IMR-90 (cell line): ENCODE results near the gene HIGD2A. TPM values are rescaled to one million over a fixed set of nuclear protein-coding genes. Genes with fewer than 3 reads are reported as not detected.

Experiments used
- ATAC-seq: fragments of 200-7000 bp; cut with Tn5 transposase; 2 replicates; pipeline ENCODE4 v1.9.1; 2020; ENCODE audit warnings: low read depth, mild to moderate bottlenecking, moderate library complexity
- BruUV-seq: library from RNA; stranded (reverse); fragments of 400-500 nt; replicated peaks from 2 replicates; lab custom pipeline; 2021; lab: Mats Ljungman, UMichigan
- CTCF ChIA-PET: fragments of 300-600 bp; formaldehyde crosslinking; extraction: SDS; loops from one replicate; lab custom pipeline; 2021; ENCODE audit warnings: antibody characterized with exemption; lab: Yijun Ruan, JAX
- POLR2A ChIA-PET: fragments of 300-600 bp; sonication (Branson Sonifier 250); formaldehyde crosslinking; loops from one replicate; lab custom pipeline; 2022; ENCODE audit warnings: antibody characterized with exemption; ENCODE audit not compliant: unreplicated experiment; lab: Charles Lee
- DNase-seq: peaks from one replicate; pipeline ENCODE4 v3.0.0; 2013
- H2AFZ ChIP-seq: replicated peaks from 2 replicates; pipeline ENCODE3; 2013; ENCODE audit warnings: low read length, mild to moderate bottlenecking; ENCODE audit not compliant: poor library complexity
- H2AK5ac ChIP-seq: 2 replicates; pipeline ENCODE4 v1.6.1; 2013; ENCODE audit warnings: low read depth, low read length, inconsistent platforms
- H2AK9ac ChIP-seq: replicated peaks from 2 replicates; pipeline ENCODE3; 2013; ENCODE audit warnings: mild to moderate bottlenecking, low read depth, low read length, moderate library complexity; ENCODE audit not compliant: poor library complexity
- H2BK120ac ChIP-seq: 2 replicates; pipeline ENCODE4 v1.6.1; 2013; ENCODE audit warnings: low read depth, low read length, inconsistent platforms
- H2BK15ac ChIP-seq: 3 replicates; pipeline ENCODE4 v1.6.1; 2013; ENCODE audit warnings: low read depth, low read length, inconsistent platforms
- H2BK20ac ChIP-seq: 2 replicates; pipeline ENCODE4 v1.6.1; 2013; ENCODE audit warnings: low read depth, mild to moderate bottlenecking, inconsistent platforms, low read length, moderate library complexity
- H2BK5ac ChIP-seq: 2 replicates; pipeline ENCODE4 v1.6.1; 2013; ENCODE audit warnings: mild to moderate bottlenecking, low read depth, low read length, inconsistent platforms; ENCODE audit not compliant: poor library complexity, severe bottlenecking
- H3K14ac ChIP-seq: replicated peaks from 2 replicates; pipeline ENCODE4 v1.6.1; 2013; ENCODE audit warnings: low read depth, low read length, inconsistent platforms
- H3K18ac ChIP-seq: 2 replicates; pipeline ENCODE4 v1.6.1; 2013; ENCODE audit warnings: low read depth, low read length, control low read depth
- H3K23ac ChIP-seq: 2 replicates; pipeline ENCODE4 v1.6.1; 2013; ENCODE audit warnings: low read depth, low read length, inconsistent platforms
- H3K27ac ChIP-seq: 2 replicates; pipeline ENCODE4 v1.5.1; 2013; ENCODE audit warnings: mild to moderate bottlenecking, control low read depth, low read length; ENCODE audit not compliant: insufficient read depth
- H3K27me3 ChIP-seq: 2 replicates; pipeline ENCODE4 v1.6.1; 2013; ENCODE audit warnings: low read length; ENCODE audit not compliant: control insufficient read depth, insufficient read depth
- H3K36me3 ChIP-seq: 2 replicates; pipeline ENCODE4 v1.6.1; 2013; ENCODE audit warnings: low read length, mixed read lengths; ENCODE audit not compliant: control insufficient read depth, insufficient read depth
- H3K4ac ChIP-seq: 2 replicates; pipeline ENCODE4 v1.6.1; 2013; ENCODE audit warnings: low read depth, low read length, inconsistent platforms
- H3K4me1 ChIP-seq: 2 replicates; pipeline ENCODE4 v1.6.1; 2013; ENCODE audit warnings: low read length, mixed read lengths; ENCODE audit not compliant: control insufficient read depth, insufficient read depth
- H3K4me2 ChIP-seq: 2 replicates; pipeline ENCODE4 v1.6.1; 2013; ENCODE audit warnings: low read depth, mild to moderate bottlenecking, control low read depth, low read length, moderate library complexity
- H3K4me3 ChIP-seq: 2 replicates; pipeline ENCODE4 v1.5.1; 2013; ENCODE audit warnings: low read depth, mild to moderate bottlenecking, control low read depth, low read length, moderate library complexity; ENCODE audit not compliant: insufficient read depth
- H3K56ac ChIP-seq: 2 replicates; pipeline ENCODE4 v1.6.1; 2013; ENCODE audit warnings: low read length, inconsistent platforms; ENCODE audit not compliant: insufficient read depth; ENCODE audit errors: extremely low read depth
- H3K79me1 ChIP-seq, 2 experiments: 2 replicates each; pipeline ENCODE4 v1.6.1; 2013; ENCODE audit warnings: low read length in 2 of 2, inconsistent platforms in 1 of 2, low read depth in 1 of 2
- H3K9ac ChIP-seq: 2 replicates; pipeline ENCODE4 v1.6.1; 2013; ENCODE audit warnings: low read depth, low read length, control low read depth
- H3K9me1 ChIP-seq: 2 replicates; pipeline ENCODE4 v1.6.1; 2013; ENCODE audit warnings: low read length, inconsistent platforms; ENCODE audit not compliant: insufficient read depth
- H3K9me3 ChIP-seq: 2 replicates; pipeline ENCODE4 v1.6.1; 2013; ENCODE audit warnings: low read length; ENCODE audit not compliant: control insufficient read depth, insufficient read depth
- H4K20me1 ChIP-seq: 2 replicates; pipeline ENCODE4 v1.6.1; 2013; ENCODE audit warnings: low read length, inconsistent platforms; ENCODE audit not compliant: insufficient read depth
- H4K5ac ChIP-seq: 2 replicates; pipeline ENCODE4 v1.6.1; 2013; ENCODE audit warnings: mild to moderate bottlenecking, low read depth, low read length, control low read depth
- H4K8ac ChIP-seq, 2 experiments: 2 replicates each; pipeline ENCODE4 v1.6.1; 2013; ENCODE audit warnings: low read depth in 2 of 2, low read length in 2 of 2, control low read depth in 1 of 2, inconsistent platforms in 1 of 2
- H4K91ac ChIP-seq: 2 replicates; pipeline ENCODE4 v1.6.1; 2013; ENCODE audit warnings: low read depth, low read length, inconsistent platforms; ENCODE audit not compliant: insufficient read depth
- CHD1 ChIP-seq: IDR thresholded peaks from 2 replicates; pipeline ENCODE4 v1.6.1; 2012; ENCODE audit warnings: low read depth, low read length, improper control_type of control experiment
- CTCF ChIP-seq: conservative IDR thresholded peaks from 2 replicates; pipeline ENCODE4 v1.5.1; 2012; ENCODE audit warnings: mild to moderate bottlenecking, low read depth, low read length, improper control_type of control experiment
- MAFK ChIP-seq: IDR thresholded peaks from 2 replicates; pipeline ENCODE4 v1.6.1; 2012; ENCODE audit warnings: low read depth, low read length, improper control_type of control experiment
- MAZ ChIP-seq: IDR thresholded peaks from 2 replicates; pipeline ENCODE4 v1.6.1; 2012; ENCODE audit warnings: low read depth, mild to moderate bottlenecking, low read length, improper control_type of control experiment, moderate library complexity, borderline replicate concordance
- POLR2A ChIP-seq: IDR thresholded peaks from 2 replicates; pipeline ENCODE4 v1.6.1; 2012; ENCODE audit warnings: mild to moderate bottlenecking, low read depth, low read length
- RAD21 ChIP-seq: IDR thresholded peaks from 2 replicates; pipeline ENCODE4 v1.6.1; 2012; ENCODE audit warnings: low read length, improper control_type of control experiment
- RCOR1 ChIP-seq: IDR thresholded peaks from 2 replicates; pipeline ENCODE4 v1.6.1; 2012; ENCODE audit warnings: mild to moderate bottlenecking, low read length, improper control_type of control experiment; ENCODE audit not compliant: insufficient replicate concordance
- SMC3 ChIP-seq: fragments of 150-350 bp; IDR thresholded peaks from 2 replicates; pipeline ENCODE4 v1.6.1; 2016; ENCODE audit warnings: low read depth, mild to moderate bottlenecking, antibody characterized with exemption, low read length, moderate library complexity
- USF2 ChIP-seq: fragments of 150-350 bp; IDR thresholded peaks from 2 replicates; pipeline ENCODE4 v1.6.1; 2017; ENCODE audit warnings: mild to moderate bottlenecking, antibody characterized with exemption, low read length, low read depth
- WGBS, 2 experiments: methylation state at CpG; one replicate each; pipeline versions ENCODE4 v1.1.5 to v1.1.7; 2013; ENCODE audit warnings: missing lambda C conversion rate in 2 of 2; ENCODE audit not compliant: insufficient read length in 1 of 2; ENCODE audit errors: extremely low coverage in 2 of 2; 5-methylcytosine and 5-hydroxymethylcytosine counted together
- dilution Hi-C: fragments of 300-500 bp; cut with HindIII; formaldehyde crosslinking; loops from one replicate; pipeline ENCODE4 v1.14.3; 2018; ENCODE audit warnings: low sequenced_read_pairs; ENCODE audit not compliant: unreplicated experiment
- in situ Hi-C: fragments of 300-500 bp; cut with MboI; formaldehyde crosslinking; loops from 3 replicates; pipeline ENCODE4 v1.14.3; 2019; ENCODE audit warnings: low sequenced_read_pairs, inconsistent platforms, mixed read lengths
- intact Hi-C: fragments of 100-400 bp; cut with micrococcal nuclease; formaldehyde crosslinking; loops from 2 replicates; pipeline ENCODE4 v1.10.0; 2022
- polyA plus RNA-seq, 3 experiments: library from polyadenylated mRNA; depleted of rRNA; stranded (reverse); fragments of >200 nt; gene quantifications; 2 replicates each; pipeline ENCODE4 v1.2.3, GENCODE V29; 2012; ENCODE audit warnings: low replicate concordance in 1 of 3
- total RNA-seq: library from RNA; depleted of rRNA; stranded (reverse); fragments of >200 nt; gene quantifications from 2 replicates; pipeline ENCODE4 v1.2.3, GENCODE V29; 2012

HIGD2A gene
- total and polyA plus RNA-seq, 2 of the 4 experiments (the other 2 are of a cell fraction), result 35.0 to 131 TPM

GRCh38 chr5:176341325-176342157 is 47.0 kb upstream of the HIGD2A start:
- H2BK5ac ChIP-seq, result no peak overlapping the region
- no peak for ATAC-seq
- H3K27ac ChIP-seq, result no peak overlapping the region
- no peak overlapping the region for H2BK120ac ChIP-seq
- H3K23ac ChIP-seq, result no peak overlapping the region
- no peak overlapping the region for H3K14ac ChIP-seq
- H3K4ac ChIP-seq, result no peak overlapping the region
- H3K9me1 ChIP-seq, result no peaks in the 10 kb centered on the region
- DNase-seq, result no peak
- H3K79me1 ChIP-seq, result no peaks in the 10 kb centered on the region
- no peaks in the 10 kb centered on the region for H4K20me1 ChIP-seq
- no peak overlapping the region for H2BK20ac ChIP-seq
- H4K8ac ChIP-seq, result no peak overlapping the region
- H2AK9ac ChIP-seq, result no peak overlapping the region
- H2BK15ac ChIP-seq, result no peak overlapping the region
- H3K18ac ChIP-seq, result no peak overlapping the region
- no TSS peak for BruUV-seq
- no peak overlapping the region for H3K9ac ChIP-seq
- H4K91ac ChIP-seq, result no peak overlapping the region
- H3K56ac ChIP-seq, result no peak overlapping the region
- dilution Hi-C loops (no loop called here), in situ Hi-C loops (loop anchor here (25.0 kb wide), 1 partner anchor 604 kb away; no protein-coding TSS in a partner anchor), intact Hi-C loops (no loop called here)
- TF ChIP-seq POLR2A (no peak), USF2 (no peak), MAZ (no peak), MAFK (no peak), CTCF (no peak), RAD21 (no peak), SMC3 (no peak), CHD1 (no peak), RCOR1 (no peak)
- ChIA-PET CTCF (no interaction called here), POLR2A (no interaction called here)
- H3K9me3 ChIP-seq, result no peaks in the 10 kb centered on the region
- no peak overlapping the region for H2AFZ ChIP-seq
- 100% methylated on average over 2 of the region's 2 CpGs; no CpG with 5 or more reads in 1 of the 2 experiments for WGBS, 2 experiments
- no peaks in the 10 kb centered on the region for H3K27me3 ChIP-seq
- no peak overlapping the region for H3K4me2 ChIP-seq
- no peak overlapping the region for H4K5ac ChIP-seq
- no peak overlapping the region for H3K4me3 ChIP-seq
- H3K4me1 ChIP-seq, result no peaks in the 10 kb centered on the region
- H2AK5ac ChIP-seq, result no peak overlapping the region
- H3K36me3 ChIP-seq, result peaks cover 30% of the 10 kb centered on the region
